ENCODE measurements around the gene CALHM3. TPM values are rescaled to one million over a fixed set of nuclear protein-coding genes. Genes with fewer than 3 reads are reported as not detected.

The CALHM3 gene
- total RNA-seq, 1 experiment from 2014 or later = 13.1 TPM

DNA sequence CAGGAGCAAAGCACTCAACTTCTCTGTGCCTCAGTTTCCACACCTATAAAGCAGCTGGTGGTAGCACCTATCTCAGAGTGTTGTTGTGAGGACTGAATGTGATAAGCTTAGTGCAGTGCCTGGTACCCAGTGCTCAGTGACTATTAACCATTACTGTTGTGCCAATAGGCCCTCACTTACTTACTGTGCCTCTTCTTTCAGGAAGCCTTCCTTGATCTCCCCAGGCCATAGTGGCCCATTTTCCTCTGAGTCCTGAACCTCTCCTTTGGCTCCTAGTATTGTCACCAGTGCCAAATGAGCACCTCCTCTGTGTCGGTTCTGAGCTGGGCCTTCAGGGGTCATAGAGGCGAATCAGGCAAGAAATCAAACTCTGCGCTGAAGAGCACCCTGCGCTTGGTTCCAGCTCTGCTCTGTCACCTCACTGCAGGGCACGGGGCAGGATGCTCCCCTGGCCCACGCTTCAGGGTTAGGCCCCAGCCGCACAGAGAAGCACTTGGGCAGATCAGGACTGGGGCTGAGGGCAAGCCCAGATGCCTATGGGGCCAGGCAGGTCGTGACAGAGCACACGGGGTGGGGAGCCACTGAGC, 22.9 kb downstream of the CALHM3 start:
- no TSS peak for BruUV-seq (replicated peaks)

DNA sequence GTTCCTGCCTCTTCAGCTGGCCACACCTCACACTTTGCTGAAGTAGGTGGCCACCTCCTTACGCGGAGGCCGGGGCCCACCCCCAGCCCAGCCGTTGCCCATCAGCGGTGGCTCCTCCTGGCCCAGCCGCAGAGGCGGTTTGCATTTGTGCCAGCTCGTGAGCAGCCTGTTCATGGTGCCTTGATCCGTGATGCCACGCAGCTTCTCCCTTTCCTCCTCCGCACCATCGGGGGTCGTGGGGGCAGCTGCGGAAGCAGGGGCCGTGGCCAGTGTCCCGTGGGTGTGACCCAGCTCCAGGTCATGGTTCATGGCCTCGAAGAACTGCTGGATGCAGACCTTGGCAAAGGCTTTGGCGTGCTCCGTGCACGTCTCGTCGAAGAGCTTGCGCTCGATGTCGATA, 23.8 kb downstream of the CALHM3 start:
- no peak for DNase-seq
- no TSS peak for BruUV-seq (replicated peaks)
- peaks cover 27% of the 10 kb centered on the region for H3K4me1 ChIP-seq (replicated peaks; ENCODE audit: insufficient read depth)

More for the DNA sequence above, 22.9 kb downstream of the CALHM3 start:
- Histone ChIP-seq H3F3A (ENCODE audit: insufficient read depth, low read depth) (peaks cover 6% of the 10 kb centered on the region; the same call in 1 of the 2 replicates), H3K27me3 (ENCODE audit: insufficient read depth, low read depth) (no peaks in the 10 kb centered on the region), H3K9me2 (ENCODE audit: insufficient read depth) (no peaks in the 10 kb centered on the region), H3K4me3 (no peak overlapping the region), H2AFZ (no peak overlapping the region), H3K79me2 (ENCODE audit: low read depth) (peaks cover 6% of the 10 kb centered on the region), H4K20me1 (ENCODE audit: insufficient read depth) (no peaks in the 10 kb centered on the region), H3K4me2 (no peak overlapping the region), H3K36me3 (ENCODE audit: low read depth) (no peaks in the 10 kb centered on the region), H3K4me1 (replicated peaks; ENCODE audit: insufficient read depth) (peaks cover 20% of the 10 kb centered on the region), H3K27ac (no peak overlapping the region), H3K9me3 (ENCODE audit: insufficient read depth, low read depth) (no peaks in the 10 kb centered on the region)
- intact Hi-C loops (cut with micrococcal nuclease; ENCODE audit: unreplicated experiment) = no loop called here
- CTCF ChIA-PET = no interaction called here
- DNase-seq = no peak
- POLR2A ChIA-PET (ENCODE audit: unreplicated experiment) = no interaction called here
- TF ChIP-seq EZH2 (IDR thresholded peaks at IDR 0.05; ENCODE audit: low read depth) = no peak
- TF ChIP-seq, protein P1, sequence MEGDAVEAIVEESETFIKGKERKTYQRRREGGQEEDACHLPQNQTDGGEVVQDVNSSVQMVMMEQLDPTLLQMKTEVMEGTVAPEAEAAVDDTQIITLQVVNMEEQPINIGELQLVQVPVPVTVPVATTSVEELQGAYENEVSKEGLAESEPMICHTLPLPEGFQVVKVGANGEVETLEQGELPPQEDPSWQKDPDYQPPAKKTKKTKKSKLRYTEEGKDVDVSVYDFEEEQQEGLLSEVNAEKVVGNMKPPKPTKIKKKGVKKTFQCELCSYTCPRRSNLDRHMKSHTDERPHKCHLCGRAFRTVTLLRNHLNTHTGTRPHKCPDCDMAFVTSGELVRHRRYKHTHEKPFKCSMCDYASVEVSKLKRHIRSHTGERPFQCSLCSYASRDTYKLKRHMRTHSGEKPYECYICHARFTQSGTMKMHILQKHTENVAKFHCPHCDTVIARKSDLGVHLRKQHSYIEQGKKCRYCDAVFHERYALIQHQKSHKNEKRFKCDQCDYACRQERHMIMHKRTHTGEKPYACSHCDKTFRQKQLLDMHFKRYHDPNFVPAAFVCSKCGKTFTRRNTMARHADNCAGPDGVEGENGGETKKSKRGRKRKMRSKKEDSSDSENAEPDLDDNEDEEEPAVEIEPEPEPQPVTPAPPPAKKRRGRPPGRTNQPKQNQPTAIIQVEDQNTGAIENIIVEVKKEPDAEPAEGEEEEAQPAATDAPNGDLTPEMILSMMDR (conservative IDR thresholded peaks at IDR 0.05) = no peak

DNA sequence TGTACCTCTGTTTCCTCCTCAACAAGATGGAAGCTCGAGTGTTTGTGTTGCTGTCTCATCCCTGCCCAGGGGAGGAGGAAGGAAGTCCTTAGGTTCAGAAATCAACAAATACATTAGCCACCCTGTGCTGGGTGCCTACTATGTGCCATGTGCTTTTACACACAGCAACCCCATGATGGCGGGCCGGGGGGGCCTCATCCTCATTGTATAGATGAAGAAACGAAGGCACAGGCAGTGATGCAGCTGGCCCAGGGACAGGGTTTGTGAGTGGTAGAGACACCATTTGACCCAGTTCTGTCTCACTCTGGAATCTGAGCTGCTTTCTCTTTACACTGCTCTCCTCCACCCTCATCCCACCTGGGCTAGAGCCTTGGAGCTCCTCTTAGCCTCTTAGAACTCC, 25.0 kb downstream of the CALHM3 start:
- H2AFZ ChIP-seq = no peak overlapping the region
- no peaks in the 10 kb centered on the region for H4K20me1 ChIP-seq (ENCODE audit: insufficient read depth)
- H3K27me3 ChIP-seq (ENCODE audit: insufficient read depth, low read depth) = no peaks in the 10 kb centered on the region
- DNase-seq = no peak
- intact Hi-C loops (cut with micrococcal nuclease; ENCODE audit: unreplicated experiment) = no loop called here
- H3K4me3 ChIP-seq = no peak overlapping the region
- no peaks in the 10 kb centered on the region for H3K9me2 ChIP-seq (ENCODE audit: insufficient read depth)
- no peak overlapping the region for H3K27ac ChIP-seq
- TF ChIP-seq EZH2 (IDR thresholded peaks at IDR 0.05; ENCODE audit: low read depth) = no peak
- TF ChIP-seq, protein P1 (conservative IDR thresholded peaks at IDR 0.05) = no peak
- peaks cover 16% of the 10 kb centered on the region for H3F3A ChIP-seq (ENCODE audit: insufficient read depth, low read depth)
- H3K4me2 ChIP-seq = peak overlapping the region; percentile 49
- CTCF ChIA-PET = no interaction called here
- peaks cover 26% of the 10 kb centered on the region for H3K79me2 ChIP-seq (ENCODE audit: low read depth)
- POLR2A ChIA-PET (ENCODE audit: unreplicated experiment) = no interaction called here
- no peaks in the 10 kb centered on the region for H3K36me3 ChIP-seq (ENCODE audit: low read depth)
- no TSS peak for BruUV-seq (replicated peaks)
- peaks cover 39% of the 10 kb centered on the region for H3K4me1 ChIP-seq (replicated peaks; ENCODE audit: insufficient read depth)
- no peaks in the 10 kb centered on the region for H3K9me3 ChIP-seq (ENCODE audit: insufficient read depth, low read depth)

More for the DNA sequence above, 23.8 kb downstream of the CALHM3 start:
- H3F3A ChIP-seq (ENCODE audit: insufficient read depth, low read depth) = peaks cover 15% of the 10 kb centered on the region
- no peaks in the 10 kb centered on the region for H3K9me2 ChIP-seq (ENCODE audit: insufficient read depth)
- H3K4me3 ChIP-seq = no peak overlapping the region
- H4K20me1 ChIP-seq (ENCODE audit: insufficient read depth) = no peaks in the 10 kb centered on the region
- H3K4me2 ChIP-seq = no peak overlapping the region
- H3K27me3 ChIP-seq (ENCODE audit: insufficient read depth, low read depth) = no peaks in the 10 kb centered on the region
- no peaks in the 10 kb centered on the region for H3K36me3 ChIP-seq (ENCODE audit: low read depth)
- H3K79me2 ChIP-seq (ENCODE audit: low read depth) = peaks cover 14% of the 10 kb centered on the region
- POLR2A ChIA-PET (ENCODE audit: unreplicated experiment) = no interaction called here
- H2AFZ ChIP-seq = no peak overlapping the region
- no peaks in the 10 kb centered on the region for H3K9me3 ChIP-seq (ENCODE audit: insufficient read depth, low read depth)
- CTCF ChIA-PET = interaction anchor here (0.5 kb wide), 1 partner anchor 413 kb away, joined by 4 read pairs; no protein-coding TSS in a partner anchor
- H3K27ac ChIP-seq = no peak overlapping the region
- TF ChIP-seq, protein P1 (conservative IDR thresholded peaks at IDR 0.05) = no peak
- no peak for TF ChIP-seq EZH2 (IDR thresholded peaks at IDR 0.05; ENCODE audit: low read depth)
- intact Hi-C loops (cut with micrococcal nuclease; ENCODE audit: unreplicated experiment) = no loop called here

All from PC-9 (cell line).